Sigmoid colon (tissue), 7 donors: ENCODE measurements around the gene NACC2. TPM values are rescaled to one million over a fixed set of nuclear protein-coding genes. Genes with fewer than 3 reads are reported as not detected.

Source experiments
- DNase-seq: peaks from one replicate; pipeline ENCODE4 v3.0.0-alpha.2; 2019
- H3K27ac ChIP-seq, 4 donors: fragments of 200-600 bp; sonication (generic); one replicate each; pipeline ENCODE4 v1.5.1; 2016 to 2019; ENCODE audit warnings: mild to moderate bottlenecking in 1 of 4
- H3K27me3 ChIP-seq, 3 donors: fragments of 200-600 bp; sonication (generic); one replicate each; pipeline ENCODE4 v1.5.1; 2019; ENCODE audit warnings: mild to moderate bottlenecking in 1 of 3
- H3K36me3 ChIP-seq, 4 donors: fragments of 200-600 bp; sonication (generic); one replicate each; pipeline ENCODE4 v1.5.1; 2016 to 2019
- H3K4me1 ChIP-seq, 4 donors: fragments of 200-600 bp; sonication (generic); one replicate each; pipeline ENCODE4 v1.5.1; 2017 to 2019
- H3K4me3 ChIP-seq, 4 donors: fragments of 200-600 bp; sonication (generic); one replicate each; pipeline ENCODE4 v1.5.1; 2017 to 2019; ENCODE audit warnings: mild to moderate bottlenecking in 2 of 4, moderate library complexity in 1 of 4
- H3K9me3 ChIP-seq, 4 donors: fragments of 200-600 bp in 3 of 4; sonication (generic) in 3 of 4; one replicate each; pipeline versions ENCODE4 v1.5.1 to v1.6.1; 2013 to 2019
- CTCF ChIP-seq, 4 experiments: fragments of 450-650 bp in 3 of 4; fragments of 200-600 bp in 1 of 4; IDR thresholded peaks; one replicate each; pipeline ENCODE4 v1.5.1; 2016 to 2019; ENCODE audit warnings: antibody characterized with exemption in 4 of 4, mild to moderate bottlenecking in 3 of 4, moderate library complexity in 2 of 4
- EP300 ChIP-seq, 4 donors: sonication (generic); formaldehyde crosslinking; IDR thresholded peaks; one replicate each; pipeline ENCODE4 v1.6.1; 2017; ENCODE audit warnings: antibody characterized with exemption in 4 of 4
- POLR2A ChIP-seq, 2 donors: fragments of 450-650 bp; IDR thresholded peaks; one replicate each; pipeline ENCODE4 v1.6.1; 2016; ENCODE audit warnings: antibody characterized with exemption in 2 of 2, mild to moderate bottlenecking in 2 of 2, moderate library complexity in 2 of 2
- POLR2AphosphoS5 ChIP-seq, 4 donors: sonication (generic); formaldehyde crosslinking; IDR thresholded peaks; one replicate each; pipeline ENCODE4 v1.6.1; 2017; ENCODE audit warnings: antibody characterized with exemption in 4 of 4
- WGBS, 2 donors: extraction: QIAGEN DNeasy Blood & Tissue Kit; methylation state at CpG; one replicate each; pipeline ENCODE4 v1.1.7; 2013; 5-methylcytosine and 5-hydroxymethylcytosine counted together
- intact Hi-C: fragments of 100-400 bp; cut with DNase I; formaldehyde crosslinking; loops from one replicate; pipeline ENCODE4 v1.15.1; 2023
- polyA plus RNA-seq, 3 donors: library from polyadenylated mRNA; stranded (reverse); fragments of 200-250 nt; gene quantifications; one replicate each; pipeline ENCODE4 v1.2.3, GENCODE V29; 2013
- total RNA-seq, 4 donors: library from RNA; depleted of rRNA; stranded (reverse); fragments of >200 nt; gene quantifications; one replicate each; pipeline ENCODE4 v1.1.0, GENCODE V29; 2016
- donor health status: healthy with polysubstance abuse.
- donor health status: Bipolar disorder and iron deficiency.
- donor health status: healthy.

Gene NACC2
- total and polyA plus RNA-seq, 7 donors = 3.6 to 80.0 (median 41.6) TPM

GRCh38 chr9:135979547-135980166 is 115.4 kb downstream of the NACC2 start:
- Histone ChIP-seq H3K4me3 (no peak overlapping the region), H3K9me3 (no peaks in the 10 kb centered on the region), H3K4me1 (peaks cover 0 to 9% (median 2%) of the 10 kb centered on the region in 4 donors), H3K27me3 (peaks cover 0 to 54% (median 8%) of the 10 kb centered on the region in 3 donors), H3K36me3 (no peaks in the 10 kb centered on the region), H3K27ac (no peak overlapping the region)
- WGBS, 2 donors = 62 to 68% methylated on average over 19 of the region's 19 CpGs
- intact Hi-C loops = no loop called here
- TF ChIP-seq CTCF (IDR thresholded peaks at IDR 0.05) = no peak
- TF ChIP-seq EP300 (IDR thresholded peaks at IDR 0.05) = no peak
- no peak for TF ChIP-seq POLR2A (IDR thresholded peaks at IDR 0.05)
- no peak for TF ChIP-seq POLR2AphosphoS5 (IDR thresholded peaks at IDR 0.05)
- DNase-seq = no peak

- no peak for DNase-seq
- H3K36me3 ChIP-seq = no peaks in the 10 kb centered on the region
- intact Hi-C loops = no loop called here
- H3K27ac ChIP-seq = no peak overlapping the region
- H3K27me3 ChIP-seq = peaks cover 0 to 51% (median under 1%) of the 10 kb centered on the region in 3 donors
- 26 to 27% methylated on average over 20 of the region's 20 CpGs for WGBS, 2 donors
- TF ChIP-seq CTCF (IDR thresholded peaks at IDR 0.05) (no peak), EP300 (IDR thresholded peaks at IDR 0.05) (no peak), POLR2A (IDR thresholded peaks at IDR 0.05) (no peak), POLR2AphosphoS5 (IDR thresholded peaks at IDR 0.05) (no peak)
- H3K9me3 ChIP-seq = no peaks in the 10 kb centered on the region
- no peak overlapping the region for H3K4me3 ChIP-seq
- peaks cover 0 to 8% (median 1%) of the 10 kb centered on the region in 4 donors for H3K4me1 ChIP-seq
These were observed 116.2 kb downstream of the NACC2 start for GRCh38 chr9:135978642-135979546.

GRCh38 chr9:135976944-135977343 is 118.1 kb downstream of the NACC2 start:
- Histone ChIP-seq H3K9me3 (no peaks in the 10 kb centered on the region), H3K36me3 (no peaks in the 10 kb centered on the region), H3K4me1 (no peaks in the 10 kb centered on the region), H3K27me3 (peaks cover 0 to 35% (median 0%) of the 10 kb centered on the region in 3 donors), H3K27ac (no peak overlapping the region), H3K4me3 (no peak overlapping the region)
- WGBS, 2 donors = 26 to 63% methylated on average over 13 of the region's 13 CpGs
- intact Hi-C loops = no loop called here
- no peak for TF ChIP-seq CTCF (IDR thresholded peaks at IDR 0.05)
- TF ChIP-seq POLR2A (IDR thresholded peaks at IDR 0.05) = no peak
- no peak for TF ChIP-seq POLR2AphosphoS5 (IDR thresholded peaks at IDR 0.05)
- no peak for TF ChIP-seq EP300 (IDR thresholded peaks at IDR 0.05)
- no peak for DNase-seq

GRCh38 chr9:135976531-135976930 is 118.6 kb downstream of the NACC2 start:
- Histone ChIP-seq H3K27me3 (peaks cover 0 to 35% (median 0%) of the 10 kb centered on the region in 3 donors), H3K36me3 (no peaks in the 10 kb centered on the region), H3K4me3 (no peak overlapping the region), H3K27ac (no peak overlapping the region), H3K9me3 (no peaks in the 10 kb centered on the region), H3K4me1 (no peaks in the 10 kb centered on the region)
- WGBS, 2 donors = 61 to 64% methylated on average over 13 of the region's 13 CpGs
- TF ChIP-seq CTCF (IDR thresholded peaks at IDR 0.05) (no peak), POLR2A (IDR thresholded peaks at IDR 0.05) (no peak), EP300 (IDR thresholded peaks at IDR 0.05) (no peak), POLR2AphosphoS5 (IDR thresholded peaks at IDR 0.05) (no peak)
- DNase-seq = no peak
- intact Hi-C loops = no loop called here
